Ishikawa (cell line): Measurements from ENCODE around the gene GTF2H2C.

Experiments used
- CEBPB ChIP-seq: IDR thresholded peaks from 2 replicates; pipeline ENCODE4 v1.6.1; 2012
- EGR1 ChIP-seq: IDR thresholded peaks from 2 replicates; pipeline ENCODE4 v1.6.1; 2012
- EP300 ChIP-seq: IDR thresholded peaks from 2 replicates; pipeline ENCODE4 v1.6.1; 2012; ENCODE audit warnings: borderline replicate concordance
- NFIC ChIP-seq: IDR thresholded peaks from 2 replicates; pipeline ENCODE4 v1.6.1; 2012
- RAD21 ChIP-seq: IDR thresholded peaks from 2 replicates; pipeline ENCODE4 v1.6.1; 2012; ENCODE audit warnings: low read depth
- TAF1 ChIP-seq: IDR thresholded peaks from 2 replicates; pipeline ENCODE4 v1.6.1; 2012; ENCODE audit warnings: low read depth, mild to moderate bottlenecking
- TEAD4 ChIP-seq: IDR thresholded peaks from 2 replicates; pipeline ENCODE4 v1.6.1; 2012
- YY1 ChIP-seq: IDR thresholded peaks from 2 replicates; pipeline ENCODE4 v1.6.1; 2012; ENCODE audit warnings: low read depth
- ZBTB7A ChIP-seq: IDR thresholded peaks from 2 replicates; pipeline ENCODE4 v1.6.1; 2012; ENCODE audit warnings: low read depth
- TF ChIP-seq, protein P1 (sequence below): IDR thresholded peaks from 2 replicates; pipeline ENCODE4 v1.6.1; 2012; ENCODE audit warnings: low read depth, mild to moderate bottlenecking
- TF ChIP-seq, protein P2 (sequence below): IDR thresholded peaks from 2 replicates; pipeline ENCODE4 v1.6.1; 2012
- TF ChIP-seq, protein P3 (sequence below): IDR thresholded peaks from 2 replicates; pipeline ENCODE4 v1.6.1; 2012

DNA sequence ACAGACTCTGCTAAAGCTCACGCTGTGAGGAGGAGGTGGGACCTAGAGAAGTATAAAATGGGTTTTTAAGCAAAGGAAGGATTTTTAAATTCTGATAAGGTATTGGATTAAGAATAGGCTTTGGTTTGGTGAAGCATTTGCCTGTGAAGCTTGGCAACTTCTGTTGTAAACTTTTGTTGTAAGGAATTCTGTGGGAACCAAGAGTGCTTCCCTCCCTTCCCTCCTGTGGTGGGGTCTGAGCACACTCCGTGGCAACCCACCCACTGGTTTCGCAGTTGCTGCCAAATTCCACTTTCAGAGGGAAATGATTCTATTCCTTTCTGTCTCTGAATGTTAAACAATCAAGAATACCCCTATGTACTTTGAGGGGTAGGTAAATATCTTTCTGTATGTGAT lies 28.6 kb upstream of the GTF2H2C start:
- no peak for TF ChIP-seq TAF1
- TF ChIP-seq, protein P1, sequence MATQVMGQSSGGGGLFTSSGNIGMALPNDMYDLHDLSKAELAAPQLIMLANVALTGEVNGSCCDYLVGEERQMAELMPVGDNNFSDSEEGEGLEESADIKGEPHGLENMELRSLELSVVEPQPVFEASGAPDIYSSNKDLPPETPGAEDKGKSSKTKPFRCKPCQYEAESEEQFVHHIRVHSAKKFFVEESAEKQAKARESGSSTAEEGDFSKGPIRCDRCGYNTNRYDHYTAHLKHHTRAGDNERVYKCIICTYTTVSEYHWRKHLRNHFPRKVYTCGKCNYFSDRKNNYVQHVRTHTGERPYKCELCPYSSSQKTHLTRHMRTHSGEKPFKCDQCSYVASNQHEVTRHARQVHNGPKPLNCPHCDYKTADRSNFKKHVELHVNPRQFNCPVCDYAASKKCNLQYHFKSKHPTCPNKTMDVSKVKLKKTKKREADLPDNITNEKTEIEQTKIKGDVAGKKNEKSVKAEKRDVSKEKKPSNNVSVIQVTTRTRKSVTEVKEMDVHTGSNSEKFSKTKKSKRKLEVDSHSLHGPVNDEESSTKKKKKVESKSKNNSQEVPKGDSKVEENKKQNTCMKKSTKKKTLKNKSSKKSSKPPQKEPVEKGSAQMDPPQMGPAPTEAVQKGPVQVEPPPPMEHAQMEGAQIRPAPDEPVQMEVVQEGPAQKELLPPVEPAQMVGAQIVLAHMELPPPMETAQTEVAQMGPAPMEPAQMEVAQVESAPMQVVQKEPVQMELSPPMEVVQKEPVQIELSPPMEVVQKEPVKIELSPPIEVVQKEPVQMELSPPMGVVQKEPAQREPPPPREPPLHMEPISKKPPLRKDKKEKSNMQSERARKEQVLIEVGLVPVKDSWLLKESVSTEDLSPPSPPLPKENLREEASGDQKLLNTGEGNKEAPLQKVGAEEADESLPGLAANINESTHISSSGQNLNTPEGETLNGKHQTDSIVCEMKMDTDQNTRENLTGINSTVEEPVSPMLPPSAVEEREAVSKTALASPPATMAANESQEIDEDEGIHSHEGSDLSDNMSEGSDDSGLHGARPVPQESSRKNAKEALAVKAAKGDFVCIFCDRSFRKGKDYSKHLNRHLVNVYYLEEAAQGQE, result no peak
- TF ChIP-seq, protein P2, sequence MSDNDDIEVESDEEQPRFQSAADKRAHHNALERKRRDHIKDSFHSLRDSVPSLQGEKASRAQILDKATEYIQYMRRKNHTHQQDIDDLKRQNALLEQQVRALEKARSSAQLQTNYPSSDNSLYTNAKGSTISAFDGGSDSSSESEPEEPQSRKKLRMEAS, result no peak
- no peak for TF ChIP-seq EP300
- TF ChIP-seq CEBPB, result no peak
- TF ChIP-seq YY1, result no peak
- TF ChIP-seq RAD21, result no peak
- TF ChIP-seq NFIC, result no peak
- no peak for TF ChIP-seq EGR1
- TF ChIP-seq, protein P3, sequence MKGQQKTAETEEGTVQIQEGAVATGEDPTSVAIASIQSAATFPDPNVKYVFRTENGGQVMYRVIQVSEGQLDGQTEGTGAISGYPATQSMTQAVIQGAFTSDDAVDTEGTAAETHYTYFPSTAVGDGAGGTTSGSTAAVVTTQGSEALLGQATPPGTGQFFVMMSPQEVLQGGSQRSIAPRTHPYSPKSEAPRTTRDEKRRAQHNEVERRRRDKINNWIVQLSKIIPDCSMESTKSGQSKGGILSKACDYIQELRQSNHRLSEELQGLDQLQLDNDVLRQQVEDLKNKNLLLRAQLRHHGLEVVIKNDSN, result no peak
- no peak for TF ChIP-seq TEAD4
- no peak for TF ChIP-seq ZBTB7A
